MM.1S (cell line): ENCODE measurements around the gene AARS2.

Experiments
- DNase-seq: peaks from one replicate; pipeline ENCODE4 v3.0.0-alpha.2; 2015
- H2AFZ ChIP-seq: fragments of 300-600 bp; sonication (generic); 2 replicates; pipeline ENCODE4 v1.6.0; 2016; ENCODE audit warnings: antibody characterized with exemption, low read length
- H3F3A ChIP-seq: fragments of 300-600 bp; sonication (generic); 2 replicates; pipeline ENCODE4 v1.6.1; 2016; ENCODE audit warnings: mild to moderate bottlenecking, antibody characterized with exemption, low read length, moderate library complexity, mixed read lengths; ENCODE audit not compliant: insufficient read depth
- H3K27ac ChIP-seq: fragments of 300-600 bp; sonication (generic); 2 replicates; pipeline ENCODE4 v1.5.1; 2016; ENCODE audit warnings: mild to moderate bottlenecking, low read length
- H3K27me3 ChIP-seq: fragments of 300-600 bp; sonication (generic); replicated peaks from 2 replicates; pipeline ENCODE4 v1.6.0; 2016; ENCODE audit warnings: low read length; ENCODE audit not compliant: insufficient read depth
- H3K36me3 ChIP-seq: fragments of 300-600 bp; sonication (generic); replicated peaks from 2 replicates; pipeline ENCODE4 v1.6.1; 2016; ENCODE audit warnings: mild to moderate bottlenecking, low read length, mixed read lengths; ENCODE audit not compliant: insufficient read depth
- H3K4me1 ChIP-seq: fragments of 300-600 bp; sonication (generic); 2 replicates; pipeline ENCODE4 v1.6.1; 2016; ENCODE audit warnings: low read length, mixed read lengths
- H3K4me2 ChIP-seq: fragments of 300-600 bp; sonication (generic); 2 replicates; pipeline ENCODE4 v1.6.0; 2016; ENCODE audit warnings: low read depth, low read length
- H3K4me3 ChIP-seq: fragments of 300-600 bp; sonication (generic); 2 replicates; pipeline ENCODE4 v1.5.1; 2016; ENCODE audit warnings: low read length, mixed read lengths
- H3K79me2 ChIP-seq: fragments of 300-600 bp; sonication (generic); 2 replicates; pipeline ENCODE4 v1.6.1; 2016; ENCODE audit warnings: mixed run types, low read length, mixed read lengths
- H3K9ac ChIP-seq: fragments of 300-600 bp; sonication (generic); 2 replicates; pipeline ENCODE4 v1.6.1; 2016; ENCODE audit warnings: low read length, mixed read lengths
- H3K9me2 ChIP-seq: fragments of 300-600 bp; sonication (generic); replicated peaks from 2 replicates; pipeline ENCODE4 v1.6.1; 2016; ENCODE audit warnings: mild to moderate bottlenecking, low read length, mixed read lengths; ENCODE audit not compliant: insufficient read depth
- H3K9me3 ChIP-seq: fragments of 300-600 bp; sonication (generic); replicated peaks from 2 replicates; pipeline ENCODE4 v1.6.1; 2016; ENCODE audit warnings: mild to moderate bottlenecking, low read length, mixed read lengths; ENCODE audit not compliant: insufficient read depth
- H4K20me1 ChIP-seq: fragments of 300-600 bp; sonication (generic); 2 replicates; pipeline ENCODE4 v1.6.1; 2016; ENCODE audit warnings: mild to moderate bottlenecking, low read length, moderate library complexity, mixed read lengths; ENCODE audit not compliant: insufficient read depth
- EZH2 ChIP-seq: fragments of 300-600 bp; sonication (generic); optimal IDR thresholded peaks from 2 replicates; pipeline ENCODE3; 2017; ENCODE audit warnings: low read depth, mild to moderate bottlenecking, antibody characterized with exemption, low read length, mixed read lengths
- EZH2phosphoT487 ChIP-seq: fragments of 300-600 bp; sonication (generic); IDR thresholded peaks from 2 replicates; pipeline ENCODE4 v1.6.1; 2018; ENCODE audit warnings: antibody characterized with exemption, low read length
- TF ChIP-seq, protein P1 (sequence below): fragments of 300-600 bp; sonication (generic); IDR thresholded peaks from 2 replicates; pipeline ENCODE4 v1.5.1; 2016; ENCODE audit warnings: antibody characterized with exemption, low read length, mixed read lengths

AARS2 gene

DNA sequence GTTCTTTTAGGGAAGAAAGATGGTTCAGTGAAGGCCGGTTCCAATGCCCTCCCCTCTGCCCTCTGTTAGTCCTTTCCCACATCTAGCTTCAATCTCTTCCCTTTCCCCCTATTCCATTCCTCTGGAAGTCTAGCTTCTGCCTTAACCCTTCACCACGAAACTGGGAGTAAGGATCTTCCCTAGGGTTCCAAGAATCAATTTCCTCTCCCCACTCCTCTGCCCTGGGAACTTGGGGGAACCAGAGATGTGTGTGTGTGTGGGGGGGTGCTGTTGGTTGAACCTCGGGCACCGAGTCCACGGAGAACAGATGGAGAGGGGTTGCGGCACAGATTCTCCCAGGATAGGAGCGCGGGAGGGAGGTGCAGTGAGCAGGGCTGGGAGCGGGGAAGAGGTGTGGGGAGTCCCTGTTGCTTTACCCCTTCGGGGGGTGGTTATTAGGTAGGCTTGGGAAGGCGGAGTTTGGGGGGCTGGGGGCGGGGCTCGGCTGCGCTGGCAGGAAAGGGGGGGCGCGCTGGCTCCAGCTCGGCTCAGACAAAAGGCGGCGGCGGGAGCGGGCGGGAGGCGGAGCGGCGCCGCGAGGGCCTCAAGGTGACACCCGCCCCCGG lies 43.1 kb downstream of the AARS2 start, which contains the start of gene TMEM151B:
Gene TMEM151B (plus strand): TSS at position 530 of the 605 bp plus-strand sequence. CDS start 293 bp downstream, outside the sequence.
- Histone ChIP-seq H4K20me1 (no peaks in the 10 kb centered on the region), H3K27ac (no peak within 1 kb of the TSS), H3K4me3 (no peak within 1 kb of the TSS), H3K27me3 (peaks cover 54% of the 10 kb centered on the region), H3K36me3 (no peaks in the 10 kb centered on the region), H3K9ac (no peak within 1 kb of the TSS), H3K4me1 (peaks cover 15% of the 10 kb centered on the region), H3F3A (peaks cover 17% of the 10 kb centered on the region), H3K79me2 (peaks cover 2% of the 10 kb centered on the region), H3K9me3 (no peaks in the 10 kb centered on the region), H3K9me2 (no peaks in the 10 kb centered on the region), H3K4me2 (no peak within 1 kb of the TSS), H2AFZ (no peak within 1 kb of the TSS)
- no peak for DNase-seq
- TF ChIP-seq EZH2phosphoT487 (no peak), EZH2 (no peak)
- TF ChIP-seq, protein P1, sequence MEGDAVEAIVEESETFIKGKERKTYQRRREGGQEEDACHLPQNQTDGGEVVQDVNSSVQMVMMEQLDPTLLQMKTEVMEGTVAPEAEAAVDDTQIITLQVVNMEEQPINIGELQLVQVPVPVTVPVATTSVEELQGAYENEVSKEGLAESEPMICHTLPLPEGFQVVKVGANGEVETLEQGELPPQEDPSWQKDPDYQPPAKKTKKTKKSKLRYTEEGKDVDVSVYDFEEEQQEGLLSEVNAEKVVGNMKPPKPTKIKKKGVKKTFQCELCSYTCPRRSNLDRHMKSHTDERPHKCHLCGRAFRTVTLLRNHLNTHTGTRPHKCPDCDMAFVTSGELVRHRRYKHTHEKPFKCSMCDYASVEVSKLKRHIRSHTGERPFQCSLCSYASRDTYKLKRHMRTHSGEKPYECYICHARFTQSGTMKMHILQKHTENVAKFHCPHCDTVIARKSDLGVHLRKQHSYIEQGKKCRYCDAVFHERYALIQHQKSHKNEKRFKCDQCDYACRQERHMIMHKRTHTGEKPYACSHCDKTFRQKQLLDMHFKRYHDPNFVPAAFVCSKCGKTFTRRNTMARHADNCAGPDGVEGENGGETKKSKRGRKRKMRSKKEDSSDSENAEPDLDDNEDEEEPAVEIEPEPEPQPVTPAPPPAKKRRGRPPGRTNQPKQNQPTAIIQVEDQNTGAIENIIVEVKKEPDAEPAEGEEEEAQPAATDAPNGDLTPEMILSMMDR, result no peak

DNA sequence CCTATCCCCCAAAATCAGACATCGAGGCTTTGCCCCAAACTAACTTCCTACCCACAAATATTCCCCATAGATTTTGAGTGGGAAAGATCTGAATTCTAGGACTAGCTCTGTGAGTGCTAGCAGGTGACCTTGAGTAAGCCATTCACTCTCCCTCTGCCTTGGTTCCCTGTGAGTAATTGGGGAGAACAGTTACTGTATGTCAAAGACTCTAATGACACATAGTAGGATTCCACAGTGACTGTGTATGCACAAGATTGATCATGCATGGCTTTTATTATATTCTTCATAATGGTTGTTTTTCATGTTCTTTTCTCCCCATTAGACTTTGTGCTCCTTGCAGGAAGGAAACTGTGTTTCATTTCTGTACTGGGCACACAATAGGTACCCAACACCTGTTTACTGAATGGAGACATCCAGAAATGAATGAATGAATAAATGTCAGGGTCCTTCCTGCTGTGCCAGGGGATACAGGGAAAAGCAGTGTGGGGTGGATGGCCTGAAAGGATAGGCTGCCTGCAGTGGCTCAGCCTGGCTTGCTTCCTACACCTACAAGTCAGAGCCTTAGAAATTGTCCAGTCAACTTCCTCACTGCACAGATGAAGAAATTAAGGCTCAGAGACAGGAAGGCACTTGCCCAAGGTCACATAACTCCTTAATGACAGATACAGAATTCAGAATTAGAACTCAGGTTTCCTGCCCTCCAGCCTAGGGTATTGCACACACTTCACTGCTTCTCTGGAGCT lies 43.8 kb downstream of the AARS2 start:
- peaks cover 8% of the 10 kb centered on the region for H3K79me2 ChIP-seq
- H3K27ac ChIP-seq, result no peak overlapping the region
- H3K9ac ChIP-seq, result no peak overlapping the region
- peaks cover 52% of the 10 kb centered on the region for H3K27me3 ChIP-seq
- no peak overlapping the region for H3K4me3 ChIP-seq
- H3K4me2 ChIP-seq, result no peak overlapping the region
- H4K20me1 ChIP-seq, result no peaks in the 10 kb centered on the region
- no peak overlapping the region for H2AFZ ChIP-seq
- peaks cover 23% of the 10 kb centered on the region for H3F3A ChIP-seq
- TF ChIP-seq EZH2phosphoT487 (no peak), EZH2 (no peak)
- TF ChIP-seq, protein P1, result no peak
- no peaks in the 10 kb centered on the region for H3K9me2 ChIP-seq
- DNase-seq, result no peak
- no peaks in the 10 kb centered on the region for H3K9me3 ChIP-seq
- no peaks in the 10 kb centered on the region for H3K36me3 ChIP-seq
- H3K4me1 ChIP-seq, result peaks cover 15% of the 10 kb centered on the region

DNA sequence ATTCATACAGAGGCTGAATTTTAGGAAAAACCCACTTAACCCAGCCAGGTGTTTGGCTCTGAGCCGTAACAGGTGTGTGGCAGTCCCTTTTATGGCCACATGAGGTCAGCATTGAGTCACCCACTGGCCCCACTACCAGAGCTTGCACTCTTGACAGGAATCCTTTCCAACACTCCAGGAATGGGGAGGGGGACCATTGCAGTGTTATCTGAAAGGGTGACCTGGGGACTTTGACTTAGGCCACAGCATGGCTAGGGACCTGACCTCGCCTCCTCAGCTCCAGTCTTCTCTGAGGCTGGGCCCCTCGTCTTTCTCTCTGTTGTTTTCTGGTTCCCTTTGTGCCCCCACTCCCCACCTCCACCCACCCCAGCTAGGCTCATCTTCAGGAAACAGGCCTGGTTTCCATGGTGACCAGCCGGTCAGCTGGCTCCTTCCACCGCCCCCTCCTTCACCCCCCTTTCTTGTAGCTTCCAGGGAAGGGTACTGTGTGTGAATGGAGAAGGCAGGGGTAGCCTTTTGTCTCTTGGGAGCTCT lies 45.0 kb downstream of the AARS2 start:
- Histone ChIP-seq H3K9me2 (no peaks in the 10 kb centered on the region), H2AFZ (no peak overlapping the region), H3K4me1 (peaks cover 15% of the 10 kb centered on the region), H3K9me3 (no peaks in the 10 kb centered on the region), H3K36me3 (no peaks in the 10 kb centered on the region), H3K27me3 (peaks cover 42% of the 10 kb centered on the region), H3K27ac (no peak overlapping the region), H3K9ac (no peak overlapping the region), H3K79me2 (peaks cover 20% of the 10 kb centered on the region), H3K4me2 (no peak overlapping the region), H3K4me3 (no peak overlapping the region), H4K20me1 (no peaks in the 10 kb centered on the region), H3F3A (peaks cover 34% of the 10 kb centered on the region)
- TF ChIP-seq EZH2 (no peak), EZH2phosphoT487 (no peak)
- TF ChIP-seq, protein P1, result peak; percentile 93
- DNase-seq, result peak; percentile 57
